Measurements from ENCODE around the gene MROH8. TPM values are rescaled to one million over a fixed set of nuclear protein-coding genes. Genes with fewer than 3 reads are reported as not detected.

MROH8 gene
- total RNA-seq, 4 donors from 2014 or later, result 1.4 to 5.0 (median 3.6) TPM

- TF ChIP-seq CTCF (IDR thresholded peaks at IDR 0.05), result no peak
- ATAC-seq (ENCODE audit: low FRiP score), result no peak
- no peak for DNase-seq (ENCODE audit: low spot score)
Observed at GRCh38 chr20:37096415-37097041, 82.8 kb downstream of the MROH8 start.

DNA sequence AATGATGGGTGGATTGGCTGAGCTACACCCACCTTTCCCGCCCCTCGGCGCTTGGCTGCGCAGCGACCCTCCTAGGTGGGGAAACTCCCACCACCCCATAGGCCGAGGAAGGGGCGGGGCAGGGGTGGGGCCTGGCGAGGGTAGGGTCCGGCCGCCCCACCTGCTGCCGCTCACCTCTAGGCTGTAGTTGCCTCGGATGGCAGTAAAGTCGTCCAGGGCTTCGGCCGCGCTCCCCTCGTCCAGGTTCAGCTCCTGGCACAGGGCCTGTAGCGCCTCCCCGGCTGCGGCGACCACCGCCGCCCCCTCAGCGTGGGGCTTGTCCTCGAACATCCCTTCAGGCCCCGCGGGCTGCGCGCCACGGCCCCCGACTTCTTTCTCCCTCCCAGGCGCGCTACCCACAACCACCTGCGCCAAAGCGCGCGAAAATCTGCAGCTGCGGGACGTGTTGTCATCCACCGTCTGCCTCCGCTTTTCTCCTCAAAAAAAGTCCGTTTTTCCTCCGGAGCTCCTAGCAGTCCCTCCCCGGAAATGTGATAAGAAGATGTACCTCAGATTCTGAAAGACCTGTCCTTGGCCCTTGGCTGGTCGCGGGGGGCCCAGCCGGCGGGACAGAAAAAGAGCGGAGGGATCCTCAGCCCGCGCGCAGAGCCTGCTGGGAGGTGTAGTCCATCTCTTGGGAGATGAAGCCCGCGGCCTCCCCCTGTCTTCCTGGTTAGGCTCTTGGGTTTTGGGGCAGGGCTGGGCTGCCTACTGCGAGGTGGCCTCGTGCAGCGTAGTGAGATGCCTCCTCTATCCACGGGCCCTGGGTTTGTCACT lies 83.5 kb downstream of the MROH8 start, which contains the start of gene RBL1:
Gene RBL1 (minus strand): TSS at position 399 of the 816 bp plus-strand sequence. CDS start 69 bp downstream, at position 330.
- ATAC-seq (ENCODE audit: low FRiP score) (peak; percentile 89), DNase-seq (ENCODE audit: low spot score) (peak; percentile 51)
- TF ChIP-seq CTCF (IDR thresholded peaks at IDR 0.05), result no peak

DNA sequence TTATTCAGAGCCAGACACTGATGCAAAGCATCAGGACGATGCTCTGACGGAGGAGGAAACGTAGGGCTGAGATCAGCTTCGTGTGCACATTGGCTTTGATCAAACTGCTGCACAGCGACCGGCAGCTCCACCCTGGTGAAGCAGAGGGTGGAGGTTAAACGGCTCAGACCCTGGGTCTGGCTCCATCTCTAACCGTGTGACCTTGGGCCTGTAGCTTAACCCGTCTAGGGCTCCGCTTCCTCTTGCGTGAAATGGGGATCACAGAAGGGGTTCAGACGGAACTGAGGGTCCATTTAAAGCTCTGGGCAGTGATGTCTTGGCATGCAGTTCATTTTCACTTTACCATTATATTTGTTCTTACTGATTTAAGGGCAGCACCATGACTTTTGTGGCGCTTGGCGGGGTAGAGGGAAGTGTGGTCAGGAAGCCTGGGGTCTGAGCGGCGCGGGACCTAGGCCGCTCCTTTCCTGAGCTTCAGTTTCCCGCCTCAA lies 84.2 kb downstream of the MROH8 start:
- ATAC-seq (ENCODE audit: low FRiP score) (peak; percentile 18), DNase-seq (ENCODE audit: low spot score) (no peak)
- no peak for TF ChIP-seq CTCF (IDR thresholded peaks at IDR 0.05)

DNA sequence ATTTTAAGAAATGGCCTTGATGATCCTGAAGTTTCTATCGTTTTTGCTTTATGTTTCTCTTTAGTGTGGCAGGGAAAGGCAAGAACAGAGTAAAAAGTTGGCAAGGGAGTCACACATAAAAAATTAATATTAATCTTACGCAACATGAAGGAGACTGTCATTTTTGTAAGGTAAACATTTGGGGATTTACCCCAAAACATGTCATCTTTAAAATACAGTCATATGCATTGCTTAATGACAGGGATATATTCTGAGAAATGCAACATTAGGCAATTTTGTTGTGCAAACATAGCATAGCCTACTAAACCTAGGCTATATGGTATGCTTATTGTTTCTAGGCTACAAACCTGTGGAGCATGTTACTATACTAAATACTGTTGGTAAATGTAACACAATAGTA lies 88.9 kb downstream of the MROH8 start:
- no peak for ATAC-seq (ENCODE audit: low FRiP score)
- no peak for DNase-seq (ENCODE audit: low spot score)
- no peak for TF ChIP-seq CTCF (IDR thresholded peaks at IDR 0.05)

DNA sequence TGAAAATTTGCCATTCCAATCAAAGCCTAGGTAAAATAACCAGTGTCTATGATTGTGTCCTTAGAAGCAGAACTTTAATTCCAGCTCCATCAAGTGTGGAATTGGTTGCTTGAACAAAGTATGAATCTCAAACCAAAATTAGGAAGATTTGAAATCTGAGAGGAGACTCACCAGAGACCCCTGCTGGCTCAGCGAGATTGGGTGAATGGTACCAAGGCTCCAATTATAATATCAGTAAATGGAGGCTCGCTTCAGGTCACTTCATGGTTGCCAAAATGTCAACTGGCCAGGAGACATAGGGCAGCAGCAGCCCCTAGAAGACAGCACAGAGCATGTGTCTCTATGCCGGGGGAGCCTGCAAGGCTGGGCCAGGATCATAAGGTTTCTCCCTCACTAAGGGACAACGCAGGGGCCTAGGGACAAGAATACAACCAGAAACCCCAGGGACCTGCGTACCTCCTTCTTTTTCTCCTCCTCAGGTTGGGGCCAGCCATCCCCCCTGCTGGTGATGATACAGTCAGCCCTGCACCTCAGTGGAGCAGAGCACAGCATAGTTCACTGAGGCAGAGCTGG lies 97.5 kb downstream of the MROH8 start:
- TF ChIP-seq CTCF (IDR thresholded peaks at IDR 0.05), result no peak
- DNase-seq (ENCODE audit: low spot score) (no peak), ATAC-seq (ENCODE audit: low FRiP score) (no peak)

GRCh38 chr20:37077009-37077408 lies 102.3 kb downstream of the MROH8 start:
- TF ChIP-seq CTCF (IDR thresholded peaks at IDR 0.05), result no peak
- no peak for ATAC-seq (ENCODE audit: low FRiP score)
- no peak for DNase-seq (ENCODE audit: low spot score)

Data from omental fat pad (tissue), 4 donors.